Activated CD4-positive, alpha-beta T cell treated with anti-CD3 and anti-CD28 coated beads, Interleukin-2, amount 10 ng/mL, durations not matched to agents 7 days and 5 days (primary cell): Measurements from ENCODE around the gene ZBTB7B. TPM values are rescaled to one million over a fixed set of nuclear protein-coding genes. Genes with fewer than 3 reads are reported as not detected.

Experiments used
- CTCF ChIA-PET: fragments of 350-600 bp; sonication (Branson Sonifier 250); formaldehyde crosslinking; loops from one replicate; lab custom pipeline; 2021; ENCODE audit warnings: antibody characterized with exemption; lab: Charles Lee
- POLR2A ChIA-PET: fragments of 350-600 bp; sonication (Branson Sonifier 250); formaldehyde crosslinking; loops from one replicate; lab custom pipeline; 2021; ENCODE audit warnings: antibody characterized with exemption; lab: Charles Lee
- DNase-seq: peaks from one replicate; pipeline ENCODE4 v3.0.0-alpha.2; 2020
- H3K27ac Mint-ChIP-seq: one replicate; pipeline ENCODE4 v1.8.0; 2021; ENCODE audit warnings: mild to moderate bottlenecking, moderate library complexity, mixed read lengths
- H3K27me3 Mint-ChIP-seq: one replicate; pipeline ENCODE4 v1.8.0; 2021; ENCODE audit warnings: mixed read lengths
- H3K36me3 Mint-ChIP-seq: one replicate; pipeline ENCODE4 v1.8.0; 2021; ENCODE audit warnings: low read depth, mixed read lengths
- H3K4me1 Mint-ChIP-seq: one replicate; pipeline ENCODE4 v1.8.0; 2021; ENCODE audit warnings: mixed read lengths
- H3K4me3 Mint-ChIP-seq: one replicate; pipeline ENCODE4 v1.8.0; 2021; ENCODE audit warnings: mild to moderate bottlenecking, moderate library complexity, mixed read lengths
- H3K9me3 Mint-ChIP-seq: one replicate; pipeline ENCODE4 v1.8.0; 2021; ENCODE audit warnings: mixed read lengths
- total RNA-seq, 2 experiments: library from RNA; stranded (reverse); gene quantifications; one replicate each; pipeline ENCODE4 v1.2.3, GENCODE V29; 2021

Gene ZBTB7B
- total RNA-seq, 2 experiments from 2014 or later = 112 to 127 TPM

- Mint-ChIP-seq H3K4me3 (peak overlapping the region; percentile 93), H3K36me3 (peaks cover 10% of the 10 kb centered on the region), H3K27me3 (no peaks in the 10 kb centered on the region), H3K4me1 (peaks cover 51% of the 10 kb centered on the region), H3K9me3 (no peaks in the 10 kb centered on the region), H3K27ac (peak overlapping the region; percentile 91)
- ChIA-PET POLR2A (interaction anchor here (0.7 kb wide), 2 partner anchors 19 to 50 kb away, joined by 3 to 5 read pairs; partner anchors contain the start of gene ADAM15), CTCF (interaction anchor here (0.6 to 13.0 kb wide), 8 partner anchors 13 to 58 kb away, joined by 3 to 184 read pairs (median 8); partner anchors contain the start of genes ADAM15, FLAD1 and PYGO2)
- DNase-seq = peak; percentile 82
These were observed 1.7 kb upstream of the ZBTB7B start for GRCh38 chr1:155000726-155001424.

GRCh38 chr1:155001425-155001674 lies 1.3 kb upstream of the ZBTB7B start:
- Mint-ChIP-seq H3K27me3 (no peaks in the 10 kb centered on the region), H3K9me3 (no peaks in the 10 kb centered on the region), H3K27ac (peak overlapping the region; percentile 91), H3K4me1 (peaks cover 55% of the 10 kb centered on the region), H3K4me3 (peak overlapping the region; percentile 93), H3K36me3 (peaks cover 12% of the 10 kb centered on the region)
- ChIA-PET CTCF (interaction anchor here (0.6 to 13.0 kb wide), 5 partner anchors 13 to 58 kb away, joined by 3 to 184 read pairs (median 10); partner anchors contain the start of gene ADAM15), POLR2A (interaction anchor here (0.7 kb wide), 2 partner anchors 18 to 50 kb away, joined by 3 to 5 read pairs; partner anchors contain the start of gene ADAM15)
- no peak for DNase-seq

GRCh38 chr1:155001675-155002463 lies 733 bp upstream of the ZBTB7B start:
- CTCF ChIA-PET = interaction anchor here (0.6 to 13.0 kb wide), 5 partner anchors 13 to 57 kb away, joined by 3 to 184 read pairs (median 10); partner anchors contain the start of gene ADAM15
- Mint-ChIP-seq H3K4me1 (peaks cover 60% of the 10 kb centered on the region), H3K9me3 (no peaks in the 10 kb centered on the region), H3K27me3 (no peaks in the 10 kb centered on the region), H3K36me3 (peaks cover 15% of the 10 kb centered on the region), H3K4me3 (peak overlapping the region; percentile 93), H3K27ac (peak overlapping the region; percentile 96)
- POLR2A ChIA-PET = interaction anchor here (0.7 kb wide), 2 partner anchors 18 to 49 kb away, joined by 3 to 5 read pairs; partner anchors contain the start of gene ADAM15
- DNase-seq = peak; percentile 99

- Mint-ChIP-seq H3K27me3 (no peaks in the 10 kb centered on the region), H3K4me3 (peak overlapping the region; percentile 96), H3K4me1 (peaks cover 58% of the 10 kb centered on the region), H3K9me3 (no peaks in the 10 kb centered on the region), H3K36me3 (peaks cover 15% of the 10 kb centered on the region), H3K27ac (peak overlapping the region; percentile 93)
- DNase-seq = no peak
- ChIA-PET POLR2A (no interaction called here), CTCF (interaction anchor here (1.7 to 13.0 kb wide), 2 partner anchors 11 to 67 kb away, joined by 4 to 184 read pairs; partner anchors contain the start of gene PMVK)
These were observed 694 bp downstream of the ZBTB7B start for GRCh38 chr1:155003227-155003765.

GRCh38 chr1:155003766-155004351 lies 1.3 kb downstream of the ZBTB7B start:
- ChIA-PET POLR2A (no interaction called here), CTCF (interaction anchor here (0.8 to 13.0 kb wide), 3 partner anchors 11 to 68 kb away, joined by 3 to 184 read pairs (median 4); partner anchors contain the start of genes FLAD1 and PMVK)
- Mint-ChIP-seq H3K4me1 (peaks cover 57% of the 10 kb centered on the region), H3K27ac (peak overlapping the region; percentile 93), H3K4me3 (peak overlapping the region; percentile 96), H3K27me3 (no peaks in the 10 kb centered on the region), H3K9me3 (no peaks in the 10 kb centered on the region), H3K36me3 (peaks cover 18% of the 10 kb centered on the region)
- DNase-seq = no peak

- DNase-seq = no peak
- Mint-ChIP-seq H3K36me3 (peaks cover 21% of the 10 kb centered on the region), H3K27me3 (no peaks in the 10 kb centered on the region), H3K4me3 (peak overlapping the region; percentile 96), H3K27ac (peak overlapping the region; percentile 91), H3K9me3 (no peaks in the 10 kb centered on the region), H3K4me1 (peaks cover 53% of the 10 kb centered on the region)
- ChIA-PET POLR2A (no interaction called here), CTCF (interaction anchor here (0.8 to 13.0 kb wide), 4 partner anchors 10 to 68 kb away, joined by 3 to 184 read pairs (median 4); partner anchors contain the start of genes FLAD1 and PMVK)
These were observed 1.9 kb downstream of the ZBTB7B start for GRCh38 chr1:155004352-155005075.

GRCh38 chr1:155005076-155006011 lies 2.7 kb downstream of the ZBTB7B start:
- H3K4me1 Mint-ChIP-seq = peaks cover 46% of the 10 kb centered on the region
- DNase-seq = no peak
- no peaks in the 10 kb centered on the region for H3K9me3 Mint-ChIP-seq
- H3K4me3 Mint-ChIP-seq = peak overlapping the region; percentile 65
- peak overlapping the region; percentile 91 for H3K27ac Mint-ChIP-seq
- ChIA-PET CTCF (interaction anchor here (1.3 to 13.0 kb wide), 3 partner anchors 9 to 41 kb away, joined by 4 to 184 read pairs (median 46); no protein-coding TSS in a partner anchor), POLR2A (interaction anchor here (0.6 kb wide), 1 partner anchor 1015 kb away, joined by 3 read pairs; no protein-coding TSS in a partner anchor)
- H3K36me3 Mint-ChIP-seq = peaks cover 29% of the 10 kb centered on the region
- no peaks in the 10 kb centered on the region for H3K27me3 Mint-ChIP-seq

GRCh38 chr1:155006601-155007101 lies 4.0 kb downstream of the ZBTB7B start:
- Mint-ChIP-seq H3K27ac (peak overlapping the region; percentile 91), H3K4me1 (peaks cover 55% of the 10 kb centered on the region), H3K4me3 (peak overlapping the region; percentile 65), H3K36me3 (peaks cover 37% of the 10 kb centered on the region), H3K27me3 (no peaks in the 10 kb centered on the region), H3K9me3 (no peaks in the 10 kb centered on the region)
- ChIA-PET CTCF (interaction anchor here (0.8 to 17.4 kb wide), 8 partner anchors 8 to 166 kb away, joined by 3 to 184 read pairs (median 3); partner anchors contain the start of genes KRTCAP2, LENEP and ZBTB7B), POLR2A (no interaction called here)
- peak; percentile 62 for DNase-seq

- peaks cover 41% of the 10 kb centered on the region for H3K36me3 Mint-ChIP-seq
- peak overlapping the region; percentile 99 for H3K4me3 Mint-ChIP-seq
- peaks cover 61% of the 10 kb centered on the region for H3K4me1 Mint-ChIP-seq
- DNase-seq = no peak
- peak overlapping the region; percentile 92 for H3K27ac Mint-ChIP-seq
- CTCF ChIA-PET = interaction anchor here (0.8 to 17.4 kb wide), 12 partner anchors 9 to 165 kb away, joined by 3 to 184 read pairs (median 3); partner anchors contain the start of genes KRTCAP2, LENEP, PYGO2 and ZBTB7B
- no peaks in the 10 kb centered on the region for H3K27me3 Mint-ChIP-seq
- no peaks in the 10 kb centered on the region for H3K9me3 Mint-ChIP-seq
- POLR2A ChIA-PET = no interaction called here
These were observed 4.7 kb downstream of the ZBTB7B start for GRCh38 chr1:155007251-155007828.
